GM23338 (cell line): Measurements from ENCODE around the gene LAGE3. TPM values are rescaled to one million over a fixed set of nuclear protein-coding genes. Genes with fewer than 3 reads are reported as not detected.

ENCODE experiments used
- ATAC-seq: fragments of 200-7000 bp; cut with Tn5 transposase; 3 replicates; pipeline ENCODE4 v1.9.1; 2020
- DNase-seq: peaks from one replicate; pipeline ENCODE4 v3.0.0-alpha.2; 2015; ENCODE audit warnings: low spot score
- H2AFZ ChIP-seq: fragments of 200-600 bp; sonication (generic); 2 replicates; pipeline ENCODE4 v1.8.0; 2016; ENCODE audit warnings: antibody characterized with exemption, mild to moderate bottlenecking, moderate library complexity
- H3F3A ChIP-seq: fragments of 200-600 bp; sonication (generic); replicated peaks from 2 replicates; pipeline ENCODE4 v1.8.0; 2017; ENCODE audit warnings: antibody characterized with exemption, mixed run types, low read depth
- H3K27ac ChIP-seq: fragments of 200-600 bp; sonication (generic); 2 replicates; pipeline ENCODE4 v1.6.1; 2016; ENCODE audit warnings: low read depth
- H3K27me3 ChIP-seq: fragments of 200-600 bp; sonication (generic); 2 replicates; pipeline ENCODE4 v1.8.0; 2016; ENCODE audit warnings: mild to moderate bottlenecking, mixed run types, moderate library complexity; ENCODE audit not compliant: insufficient read depth
- H3K36me3 ChIP-seq: fragments of 200-600 bp; sonication (generic); 2 replicates; pipeline ENCODE4 v1.8.0; 2016; ENCODE audit warnings: mild to moderate bottlenecking; ENCODE audit not compliant: insufficient read depth
- H3K4me1 ChIP-seq: fragments of 200-600 bp; sonication (generic); 2 replicates; pipeline ENCODE4 v1.8.0; 2016; ENCODE audit warnings: mild to moderate bottlenecking, moderate library complexity; ENCODE audit not compliant: insufficient read depth
- H3K4me2 ChIP-seq: fragments of 200-600 bp; sonication (generic); 2 replicates; pipeline ENCODE4 v1.7.1; 2017; ENCODE audit warnings: mixed run types
- H3K4me3 ChIP-seq: fragments of 200-600 bp; sonication (generic); 2 replicates; pipeline ENCODE4 v1.6.1; 2016; ENCODE audit warnings: mixed run types
- H3K79me2 ChIP-seq: fragments of 200-600 bp; sonication (generic); replicated peaks from 2 replicates; pipeline ENCODE4 v1.8.0; 2017; ENCODE audit warnings: mild to moderate bottlenecking; ENCODE audit not compliant: insufficient read depth
- H3K9me2 ChIP-seq: fragments of 200-600 bp; sonication (generic); 2 replicates; pipeline ENCODE4 v1.8.0; 2017; ENCODE audit not compliant: insufficient read depth
- H4K20me1 ChIP-seq: fragments of 200-600 bp; sonication (generic); replicated peaks from 2 replicates; pipeline ENCODE4 v1.8.0; 2017; ENCODE audit warnings: mild to moderate bottlenecking; ENCODE audit not compliant: insufficient read depth
- H3K27ac Mint-ChIP-seq: 2 replicates; pipeline ENCODE4 v1.8.0; 2020; ENCODE audit warnings: inconsistent platforms, mild to moderate bottlenecking, moderate library complexity, mixed read lengths
- H3K27me3 Mint-ChIP-seq: 3 replicates; pipeline ENCODE4 v1.8.0; 2022; ENCODE audit warnings: low read depth, mild to moderate bottlenecking, moderate library complexity, mixed read lengths, inconsistent platforms; ENCODE audit not compliant: insufficient read depth, poor library complexity
- H3K36me3 Mint-ChIP-seq: 3 replicates; pipeline ENCODE4 v1.8.0; 2021; ENCODE audit warnings: low read depth, mild to moderate bottlenecking, inconsistent platforms, moderate library complexity, mixed read lengths
- H3K4me1 Mint-ChIP-seq: 3 replicates; pipeline ENCODE4 v1.8.0; 2020; ENCODE audit warnings: mild to moderate bottlenecking, inconsistent platforms, mixed read lengths
- H3K4me3 Mint-ChIP-seq: 3 replicates; pipeline ENCODE4 v1.8.0; 2021; ENCODE audit warnings: moderate library complexity, mild to moderate bottlenecking, inconsistent platforms, mixed read lengths
- H3K9me3 Mint-ChIP-seq: 3 replicates; pipeline ENCODE4 v1.8.0; 2020; ENCODE audit warnings: moderate library complexity, mild to moderate bottlenecking, inconsistent platforms, mixed read lengths
- CREB1 ChIP-seq: fragments of 250-450 bp; sonication (Bioruptor Pico); IDR thresholded peaks from 2 replicates; pipeline ENCODE4 v1.5.0; 2020; ENCODE audit warnings: low read depth, mild to moderate bottlenecking, moderate library complexity
- ETS1 ChIP-seq: IDR thresholded peaks from 2 replicates; pipeline ENCODE4 v1.6.1; 2016; ENCODE audit warnings: antibody characterized with exemption
- EZH2 ChIP-seq: fragments of 200-600 bp; sonication (generic); IDR thresholded peaks from one replicate; pipeline ENCODE4 v1.8.0; 2017; ENCODE audit warnings: antibody characterized with exemption, mild to moderate bottlenecking, low read depth; ENCODE audit not compliant: unreplicated experiment
- EZH2phosphoT487 ChIP-seq: fragments of 200-600 bp; sonication (generic); IDR thresholded peaks from one replicate; pipeline ENCODE4 v1.8.1; 2018; ENCODE audit warnings: antibody characterized with exemption; ENCODE audit not compliant: unreplicated experiment
- JUNB ChIP-seq: IDR thresholded peaks from one replicate; pipeline ENCODE4 v1.6.1; 2016; ENCODE audit warnings: antibody characterized with exemption; ENCODE audit not compliant: unreplicated experiment
- NANOG ChIP-seq: IDR thresholded peaks from 2 replicates; pipeline ENCODE4 v1.6.1; 2016; ENCODE audit warnings: antibody characterized with exemption, borderline replicate concordance
- POLR2AphosphoS5 ChIP-seq: IDR thresholded peaks from 2 replicates; pipeline ENCODE4 v1.6.1; 2016; ENCODE audit warnings: antibody characterized with exemption, low read depth
- STAT1 ChIP-seq: IDR thresholded peaks from one replicate; pipeline ENCODE4 v1.6.1; 2016; ENCODE audit warnings: antibody characterized with exemption; ENCODE audit not compliant: unreplicated experiment
- ZNF114 ChIP-seq: fragments of 250-450 bp; sonication (Bioruptor Pico); IDR thresholded peaks from 2 replicates; pipeline ENCODE4 v1.5.0; 2020; ENCODE audit warnings: mild to moderate bottlenecking, moderate library complexity
- polyA plus RNA-seq: library from polyadenylated mRNA; unstranded; fragments of >200 nt; fragmentation: Nextera tagmentation; extraction: Ambion mirVana; gene quantifications from 2 replicates; pipeline ENCODE4 v1.2.1, GENCODE V29; 2016
- total RNA-seq: library from RNA; depleted of rRNA; stranded (reverse); fragments of >200 nt; shearing (Covaris generic); gene quantifications from 2 replicates; pipeline ENCODE4 v1.2.3, GENCODE V29; 2014
- TF ChIP-seq, protein P1 (sequence below): IDR thresholded peaks from one replicate; pipeline ENCODE4 v1.6.1; 2018; ENCODE audit warnings: antibody characterized with exemption; ENCODE audit not compliant: unreplicated experiment

Gene LAGE3
- total and polyA plus RNA-seq, 2 experiments from 2014 or later = 71.0 to 84.5 TPM

DNA sequence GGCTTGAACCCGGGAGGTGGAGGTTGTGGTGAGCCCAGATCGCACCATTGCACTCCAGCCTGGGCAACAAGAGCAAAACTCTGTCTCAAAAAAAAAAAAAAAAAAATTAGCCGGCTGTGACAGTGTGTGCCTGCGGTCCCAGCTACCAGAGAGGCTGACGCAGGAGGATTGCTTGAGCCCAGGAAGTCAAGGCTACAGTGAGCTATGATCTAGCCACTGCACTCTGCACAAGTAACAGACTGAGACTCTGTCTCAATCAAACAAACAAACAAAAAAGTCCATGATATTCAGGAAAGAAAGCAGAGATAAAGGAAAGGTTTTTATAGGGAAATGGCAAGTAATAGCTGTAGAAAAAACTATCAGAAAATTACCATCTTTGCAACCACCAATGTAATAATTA is 2.1 kb upstream of the LAGE3 start (continued):
- TF ChIP-seq EZH2 (no peak), CREB1 (CRISPR knock-in tag) (no peak), ETS1 (no peak), STAT1 (no peak), POLR2AphosphoS5 (no peak), EZH2phosphoT487 (no peak), JUNB (no peak), ZNF114 (CRISPR knock-in tag) (no peak)
- TF ChIP-seq, protein P1, sequence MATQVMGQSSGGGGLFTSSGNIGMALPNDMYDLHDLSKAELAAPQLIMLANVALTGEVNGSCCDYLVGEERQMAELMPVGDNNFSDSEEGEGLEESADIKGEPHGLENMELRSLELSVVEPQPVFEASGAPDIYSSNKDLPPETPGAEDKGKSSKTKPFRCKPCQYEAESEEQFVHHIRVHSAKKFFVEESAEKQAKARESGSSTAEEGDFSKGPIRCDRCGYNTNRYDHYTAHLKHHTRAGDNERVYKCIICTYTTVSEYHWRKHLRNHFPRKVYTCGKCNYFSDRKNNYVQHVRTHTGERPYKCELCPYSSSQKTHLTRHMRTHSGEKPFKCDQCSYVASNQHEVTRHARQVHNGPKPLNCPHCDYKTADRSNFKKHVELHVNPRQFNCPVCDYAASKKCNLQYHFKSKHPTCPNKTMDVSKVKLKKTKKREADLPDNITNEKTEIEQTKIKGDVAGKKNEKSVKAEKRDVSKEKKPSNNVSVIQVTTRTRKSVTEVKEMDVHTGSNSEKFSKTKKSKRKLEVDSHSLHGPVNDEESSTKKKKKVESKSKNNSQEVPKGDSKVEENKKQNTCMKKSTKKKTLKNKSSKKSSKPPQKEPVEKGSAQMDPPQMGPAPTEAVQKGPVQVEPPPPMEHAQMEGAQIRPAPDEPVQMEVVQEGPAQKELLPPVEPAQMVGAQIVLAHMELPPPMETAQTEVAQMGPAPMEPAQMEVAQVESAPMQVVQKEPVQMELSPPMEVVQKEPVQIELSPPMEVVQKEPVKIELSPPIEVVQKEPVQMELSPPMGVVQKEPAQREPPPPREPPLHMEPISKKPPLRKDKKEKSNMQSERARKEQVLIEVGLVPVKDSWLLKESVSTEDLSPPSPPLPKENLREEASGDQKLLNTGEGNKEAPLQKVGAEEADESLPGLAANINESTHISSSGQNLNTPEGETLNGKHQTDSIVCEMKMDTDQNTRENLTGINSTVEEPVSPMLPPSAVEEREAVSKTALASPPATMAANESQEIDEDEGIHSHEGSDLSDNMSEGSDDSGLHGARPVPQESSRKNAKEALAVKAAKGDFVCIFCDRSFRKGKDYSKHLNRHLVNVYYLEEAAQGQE = no peak

- no peaks in the 10 kb centered on the region for H4K20me1 ChIP-seq
- TF ChIP-seq, protein P1 = no peak
- TF ChIP-seq EZH2phosphoT487 (no peak), ZNF114 (CRISPR knock-in tag) (no peak), STAT1 (no peak), NANOG (no peak), CREB1 (CRISPR knock-in tag) (no peak)
Measured at GRCh38 chrX:154477891-154478477, 1.1 kb downstream of the LAGE3 start.

More at GRCh38 chrX:154477891-154478477, 1.1 kb downstream of the LAGE3 start:
- no peaks in the 10 kb centered on the region for H3K36me3 ChIP-seq
- no peaks in the 10 kb centered on the region for H3K4me1 ChIP-seq
- peak; percentile 8 for ATAC-seq
- no peaks in the 10 kb centered on the region for H3F3A ChIP-seq
- H3K9me3 Mint-ChIP-seq = no peaks in the 10 kb centered on the region
- H3K4me1 Mint-ChIP-seq = peaks cover 4% of the 10 kb centered on the region; the same call in 1 of the 3 replicates
- H3K4me3 ChIP-seq = peak overlapping the region; percentile 52
- no peak overlapping the region for H2AFZ ChIP-seq
- no peak overlapping the region for H3K27ac Mint-ChIP-seq
- H3K9me2 ChIP-seq = no peaks in the 10 kb centered on the region
- no peak for DNase-seq
- peaks cover 8% of the 10 kb centered on the region for H3K36me3 Mint-ChIP-seq
- peaks cover 6% of the 10 kb centered on the region for H3K27me3 Mint-ChIP-seq
- no peaks in the 10 kb centered on the region for H3K27me3 ChIP-seq
- no peak overlapping the region for H3K27ac ChIP-seq
- no peaks in the 10 kb centered on the region for H3K79me2 ChIP-seq
- peak overlapping the region; percentile 76 for H3K4me2 ChIP-seq
- peak overlapping the region; percentile 84 for H3K4me3 Mint-ChIP-seq
